NCI-H2029 treated with DMSO at 0.1 percent for 48 hours (cell line): ENCODE results near the gene EVI2A.
"Not testable (repeated sequence)": the region's sequence is repeated elsewhere in the genome, so short reads cannot be mapped to it uniquely, and the experiment has no call there.

Source experiments
- DNase-seq: peaks from one replicate; lab custom pipeline; 2025; lab: John Stamatoyannopoulos, UW

The EVI2A gene

DNA sequence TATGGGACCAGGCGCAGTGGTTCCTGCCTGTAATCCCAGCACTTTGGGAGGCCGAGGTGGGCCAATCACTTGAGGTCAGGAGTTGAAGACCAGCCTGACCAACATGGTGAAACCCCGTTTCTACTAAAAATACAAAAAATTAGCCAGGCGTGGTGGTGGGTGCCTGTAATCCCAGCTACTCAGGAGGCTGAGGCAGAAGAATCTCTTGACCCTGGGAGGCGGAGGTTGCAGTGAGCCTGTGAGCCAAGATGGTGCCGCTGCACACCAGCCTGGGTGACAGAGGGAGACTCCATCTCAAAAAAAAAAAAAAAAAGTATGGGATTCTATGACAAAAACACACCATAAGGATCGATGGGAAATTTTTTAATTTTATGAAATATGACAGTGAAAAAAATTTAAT lies 9.2 kb downstream of the EVI2A start:
- not testable (repeated sequence) for DNase-seq

GRCh38 chr17:31311526-31311925 lies 9.9 kb downstream of the EVI2A start:
- DNase-seq = no peak

DNA sequence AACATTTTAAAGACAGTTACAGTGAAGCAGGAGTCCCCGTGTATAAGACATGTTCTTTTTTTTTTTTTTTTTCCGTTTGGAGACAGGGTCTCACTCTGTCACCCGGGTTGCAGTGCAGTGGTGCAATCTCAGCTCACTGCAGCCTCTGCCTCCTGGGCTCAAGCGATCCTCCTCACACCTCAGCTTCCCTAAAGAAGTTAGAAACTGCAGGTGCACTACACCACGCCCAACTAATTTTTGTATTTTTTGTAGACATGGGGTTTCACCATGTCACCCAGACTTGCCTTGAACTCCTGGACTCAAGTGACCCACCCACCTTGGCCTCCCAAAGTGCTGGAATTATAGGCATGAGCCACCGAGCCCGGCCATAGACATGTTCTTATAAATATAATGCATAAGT lies 10.5 kb downstream of the EVI2A start:
- DNase-seq = no peak

- no peak for DNase-seq
Observed at GRCh38 chr17:31310260-31310659, 11.2 kb downstream of the EVI2A start.

DNA sequence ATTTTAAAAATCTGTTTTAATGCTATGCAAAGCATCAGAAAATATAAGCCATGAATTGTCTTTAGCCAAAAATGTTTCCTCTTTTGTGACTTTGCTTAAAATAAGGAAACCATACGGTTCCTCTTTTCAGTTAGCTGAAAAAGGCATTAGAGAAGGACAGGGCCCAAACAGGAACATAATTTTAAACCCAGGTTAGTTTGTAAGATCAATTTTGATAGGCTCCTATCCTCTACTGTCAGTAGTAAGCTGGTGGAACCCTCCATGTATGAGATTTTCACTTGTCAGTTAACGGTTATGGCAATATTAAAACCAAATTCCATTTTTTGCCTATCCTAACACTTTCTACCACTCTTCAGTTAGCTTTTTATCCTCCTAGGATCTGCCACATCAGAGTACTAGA lies 11.9 kb downstream of the EVI2A start:
- DNase-seq = no peak

DNA sequence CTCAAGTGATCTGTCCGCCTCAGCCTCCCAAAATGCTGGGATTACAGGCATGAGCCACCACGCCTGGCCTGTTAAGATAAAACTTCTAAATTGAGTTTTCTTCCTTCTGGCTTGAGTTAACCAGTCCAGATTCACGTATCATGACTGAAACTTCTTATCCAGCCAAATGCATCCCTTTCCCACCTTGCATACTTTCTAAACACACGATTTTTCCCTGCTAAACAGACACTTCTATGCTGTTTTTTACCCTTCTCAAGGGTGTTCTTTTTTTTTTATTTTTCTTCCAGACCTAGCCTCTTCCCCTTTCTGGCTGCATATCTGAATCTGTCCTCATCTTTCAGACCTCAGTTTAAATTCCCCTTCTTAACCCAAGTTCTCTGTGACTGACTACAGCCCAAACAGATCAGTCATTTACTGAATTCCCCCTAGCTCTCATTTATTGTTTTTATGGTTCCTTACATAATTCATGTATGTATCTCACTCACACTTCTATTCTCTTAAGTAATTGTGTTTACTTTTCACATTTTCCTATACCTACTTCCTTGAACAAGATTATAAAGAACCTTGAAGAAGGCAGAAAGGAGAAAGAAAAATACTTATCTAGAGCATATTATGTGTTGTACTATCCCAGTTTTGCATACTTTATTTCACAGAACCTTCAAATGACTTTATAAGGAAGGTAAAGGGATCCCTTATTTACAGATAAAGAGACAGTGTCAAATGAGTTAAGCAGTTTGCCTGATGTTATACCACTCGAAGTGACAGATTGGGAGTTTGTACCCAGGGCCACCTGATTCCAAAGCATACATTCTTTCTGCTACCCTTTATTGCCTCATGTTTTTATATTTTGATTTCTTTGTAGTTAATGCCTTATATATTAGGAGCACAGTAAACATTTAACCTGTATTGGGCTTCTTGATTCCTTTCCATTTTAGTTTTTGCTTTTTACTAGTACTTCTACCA lies 12.8 kb downstream of the EVI2A start:
- DNase-seq = no peak

- no peak for DNase-seq
Observed at GRCh38 chr17:31307640-31308039, 13.8 kb downstream of the EVI2A start.

DNA sequence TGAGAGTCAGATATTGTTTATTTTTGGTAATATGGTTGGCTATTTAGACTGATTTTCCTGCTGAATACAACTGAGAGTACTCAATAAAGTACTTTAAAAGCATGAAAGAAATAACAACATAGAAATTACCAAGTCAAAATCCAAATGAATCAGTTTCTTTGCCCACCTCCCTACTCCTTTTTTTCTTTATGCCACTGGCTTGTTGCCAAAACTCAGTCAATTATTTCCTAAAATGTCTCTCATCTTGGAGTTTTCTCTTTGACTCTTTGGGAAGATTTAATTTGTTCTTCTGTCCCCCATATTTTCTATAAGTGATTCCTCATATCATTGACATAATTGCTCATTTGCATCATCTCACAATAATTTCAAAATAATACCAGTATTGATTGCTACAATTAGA lies 21.8 kb downstream of the EVI2A start:
- DNase-seq = no peak

GRCh38 chr17:31297090-31297489 lies 24.3 kb downstream of the EVI2A start, which contains the start of gene OMG:
TSS of gene OMG (minus strand) at chr17:31297239. CDS start at chr17:31296331, 908 bp downstream.
- DNase-seq = no peak

- DNase-seq = no peak
Observed at GRCh38 chr17:31296142-31296541, 25.3 kb downstream of the EVI2A start.

- no peak for DNase-seq
Observed at GRCh38 chr17:31295489-31295871, 25.9 kb downstream of the EVI2A start.

DNA sequence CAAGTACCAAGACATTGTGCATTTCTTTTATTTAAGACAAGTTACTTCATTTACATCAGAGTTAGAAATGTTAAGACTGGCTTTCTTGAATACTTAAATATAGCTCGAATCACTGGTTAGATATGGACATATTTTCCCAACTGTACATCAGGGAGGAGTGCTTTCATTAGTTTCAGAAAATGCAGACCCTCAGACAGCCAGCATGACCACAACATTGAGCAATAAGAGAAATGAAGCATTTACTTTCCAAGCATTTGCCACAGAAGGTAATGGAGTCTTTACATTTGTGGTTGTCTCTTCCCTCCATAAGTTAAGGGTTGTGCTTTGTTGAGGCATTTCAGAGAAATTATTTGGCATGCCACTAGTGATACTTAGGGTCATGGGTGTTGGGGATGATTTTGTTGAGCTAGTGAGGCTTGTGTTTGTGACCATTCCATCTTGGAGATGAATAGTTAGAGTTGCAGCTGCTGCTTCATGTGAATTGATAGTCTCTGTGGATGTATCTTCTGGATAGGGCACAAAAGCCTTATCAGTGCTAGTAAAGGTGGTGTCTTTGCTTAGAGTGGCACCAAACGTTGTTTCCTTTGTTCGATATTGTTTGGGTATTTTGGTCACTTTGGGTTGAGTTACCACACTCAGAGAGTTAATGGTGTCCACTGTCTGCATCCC lies 26.5 kb downstream of the EVI2A start:
- DNase-seq = no peak

DNA sequence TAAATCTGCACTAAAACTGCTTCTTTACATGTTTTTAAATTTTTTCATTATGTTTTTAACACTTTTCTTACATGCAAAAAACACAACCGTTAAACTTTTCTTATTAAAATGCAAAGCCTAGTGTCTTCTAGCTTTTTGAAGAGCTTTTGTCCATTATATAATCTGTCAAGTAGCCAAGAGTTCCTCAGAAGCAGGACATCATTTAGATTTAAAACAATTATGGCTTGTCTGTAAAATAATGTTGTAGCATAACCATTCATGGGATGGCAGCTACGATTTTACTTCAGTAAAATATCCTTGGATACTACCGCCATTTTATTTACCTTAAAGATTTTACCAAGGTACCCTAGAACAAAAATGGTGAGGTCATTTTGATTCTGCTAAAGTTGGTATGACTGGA lies 27.2 kb downstream of the EVI2A start:
- no peak for DNase-seq

DNA sequence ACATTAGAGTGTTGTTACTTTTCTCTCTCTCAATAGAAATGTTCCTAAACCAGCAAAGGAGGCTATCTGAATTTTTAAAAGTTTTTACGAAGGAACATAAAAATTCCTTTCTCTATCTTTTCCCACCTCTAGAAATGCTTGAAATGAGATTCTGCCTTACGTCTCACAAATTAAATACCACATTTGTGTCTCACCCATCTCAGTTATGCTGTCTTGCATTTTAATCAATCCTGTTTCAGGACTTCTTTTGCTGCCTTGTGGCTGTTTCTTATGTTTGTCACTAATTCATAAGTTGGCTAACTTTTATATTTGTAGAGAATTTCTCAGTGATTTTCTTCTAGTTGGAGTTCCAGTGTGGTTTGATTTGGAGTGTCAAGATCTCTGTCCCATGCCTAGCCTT lies 27.8 kb downstream of the EVI2A start:
- no peak for DNase-seq

- DNase-seq = no peak
Observed at GRCh38 chr17:31291820-31292219, 29.6 kb downstream of the EVI2A start.

DNA sequence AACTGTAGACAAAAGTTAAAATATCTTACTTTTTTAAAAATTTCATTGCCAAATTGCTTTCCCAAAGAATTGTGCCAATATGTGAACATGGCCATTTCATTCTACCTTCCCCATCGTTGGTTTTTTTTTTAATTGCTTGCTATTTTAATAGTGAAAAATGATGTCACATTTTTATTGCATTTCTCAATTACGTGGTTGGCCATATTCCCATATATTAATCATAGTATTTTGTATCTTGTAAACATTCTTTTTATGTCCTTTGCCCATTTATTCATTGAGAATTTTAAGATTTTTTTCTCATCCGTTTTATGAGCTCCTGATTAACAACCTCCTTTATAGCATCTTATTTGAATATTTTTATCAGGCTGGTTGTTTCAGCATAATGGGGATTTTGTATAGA lies 31.6 kb downstream of the EVI2A start:
- DNase-seq = no peak

- DNase-seq = not testable (repeated sequence)
Observed at GRCh38 chr17:31287932-31288331, 33.5 kb downstream of the EVI2A start.

DNA sequence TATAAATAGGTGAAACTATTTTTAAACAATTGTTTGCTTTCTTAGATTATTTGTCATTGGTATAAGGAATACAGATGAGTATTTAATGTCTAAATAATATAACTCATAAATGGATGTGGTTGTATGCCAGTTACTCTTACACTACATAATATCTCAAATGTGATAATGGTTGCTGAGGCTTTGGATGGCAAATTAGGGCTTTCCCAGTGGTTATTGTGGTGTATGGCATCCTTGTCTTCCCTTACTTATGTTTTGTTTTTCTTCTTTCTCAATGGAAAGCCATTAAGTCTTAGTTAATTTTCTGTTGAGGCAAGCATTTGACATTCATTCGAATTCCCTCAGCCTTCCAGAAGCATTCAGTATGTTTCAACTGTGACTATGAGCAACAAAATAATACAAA lies 34.8 kb downstream of the EVI2A start:
- no peak for DNase-seq

GRCh38 chr17:31283841-31284240 lies 37.6 kb downstream of the EVI2A start:
- no peak for DNase-seq

DNA sequence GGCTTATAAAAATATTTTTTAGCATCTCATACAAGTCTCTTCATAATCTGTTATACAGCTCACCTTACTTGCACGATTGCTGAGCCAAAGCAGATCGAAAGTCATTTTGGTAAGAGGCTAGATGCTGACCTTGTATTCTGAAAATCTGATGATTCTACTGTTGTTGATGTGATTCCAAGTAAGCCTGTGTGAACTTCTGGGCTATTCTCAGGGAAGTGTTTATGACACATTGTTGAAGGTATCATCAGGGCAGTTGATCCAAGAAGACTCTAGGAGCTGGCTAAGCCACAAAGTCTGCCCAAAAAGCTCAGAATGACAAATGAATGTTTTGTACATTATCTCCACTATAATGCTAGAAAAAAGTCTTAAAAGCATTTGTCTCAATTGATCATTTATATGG lies 40.4 kb downstream of the EVI2A start:
- DNase-seq = no peak

- no peak for DNase-seq
Observed at GRCh38 chr17:31279401-31279800, 42.0 kb downstream of the EVI2A start.

GRCh38 chr17:31275116-31275515 lies 46.3 kb downstream of the EVI2A start:
- no peak for DNase-seq

GRCh38 chr17:31274252-31274651 lies 47.2 kb downstream of the EVI2A start:
- no peak for DNase-seq
